ENCODE measurements around the gene GPX6. TPM values are rescaled to one million over a fixed set of nuclear protein-coding genes. Genes with fewer than 3 reads are reported as not detected.
A peak's percentile ranks its signal among the peaks of the same experiment; 100 is the strongest.

The GPX6 gene
- total RNA-seq, 1 experiment from 2014 or later, result not detected

DNA sequence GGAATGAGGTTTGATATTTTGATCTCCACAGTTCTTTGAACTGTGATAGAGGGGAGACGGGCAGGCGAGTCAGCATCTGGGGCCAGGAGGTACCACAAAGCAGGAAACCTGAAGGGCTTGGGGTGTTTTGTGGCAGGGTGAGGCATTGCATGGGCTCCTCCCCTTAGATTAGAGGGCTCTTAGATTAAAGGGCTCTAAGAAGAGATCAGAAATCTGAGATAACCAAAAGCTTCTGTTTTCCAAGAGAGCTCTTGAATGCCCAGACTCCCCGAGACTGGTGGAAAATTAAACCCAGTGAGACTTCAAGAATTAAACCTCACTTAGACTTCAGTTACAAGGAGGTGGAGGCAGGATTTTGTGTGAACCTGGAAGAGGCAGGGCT is 7.6 kb upstream of the GPX6 start:
- WGBS (ENCODE audit: extremely low coverage, insufficient read length, low lambda C conversion rate), result no CpG with 5 or more reads among the region's 3 CpGs
- H3T11ph ChIP-seq (ENCODE audit: low read length), result no peak overlapping the region
- Mint-ChIP-seq H3K4me1 (peaks cover 13 to 19% of the 10 kb centered on the region in 2 experiments), H3K27me3 (ENCODE audit: low read depth) (peaks cover 11% of the 10 kb centered on the region), H3K9me3 (no peaks in the 10 kb centered on the region), H3K27ac (no peak overlapping the region), H3K36me3 (ENCODE audit: insufficient read depth in 1 of 3, low read depth in 3 of 3) (no peaks in the 10 kb centered on the region), H3K4me3 (no peak overlapping the region)
- H3K56ac ChIP-seq (ENCODE audit: insufficient read length, low read depth, low read length), result no peak overlapping the region
- H2AK5ac ChIP-seq (ENCODE audit: insufficient read length, low read length), result no peak overlapping the region
- H3K27ac ChIP-seq (ENCODE audit: insufficient read length, low read depth, low read length), result no peak overlapping the region
- no peaks in the 10 kb centered on the region for H3K79me1 ChIP-seq (ENCODE audit: insufficient read depth, low read depth, low read length, poor library complexity, severe bottlenecking)
- no peak overlapping the region for H2BK5ac ChIP-seq (ENCODE audit: insufficient read length, low read length)
- no peak overlapping the region for H4K8ac ChIP-seq (replicated peaks; ENCODE audit: insufficient read length, low read depth, low read length)
- H3K18ac ChIP-seq (ENCODE audit: insufficient read length, low read depth, low read length), result no peak overlapping the region
- H3K4me1 ChIP-seq (ENCODE audit: insufficient read depth, low read length), result no peaks in the 10 kb centered on the region
- peak overlapping the region; percentile 52 for H2AFZ ChIP-seq (ENCODE audit: low read length)
- H3K9ac ChIP-seq (ENCODE audit: extremely low read depth, insufficient read length, low read length), result no peak overlapping the region
- H3K23me2 ChIP-seq (ENCODE audit: insufficient read length, low read depth, low read length, poor library complexity, severe bottlenecking), result no peaks in the 10 kb centered on the region
- no peak overlapping the region for H3K4ac ChIP-seq (ENCODE audit: low read depth, low read length)
- H4K5ac ChIP-seq (ENCODE audit: insufficient read length, low read depth, low read length), result no peak overlapping the region
- H2BK12ac ChIP-seq (ENCODE audit: insufficient read length, low read depth, low read length), result no peak overlapping the region
- no peak for DNase-seq
- no peak overlapping the region for H3K14ac ChIP-seq (ENCODE audit: insufficient read depth, low read length)
- no peaks in the 10 kb centered on the region for H4K20me1 ChIP-seq (ENCODE audit: control insufficient read depth, insufficient read depth, insufficient read length)
- no peaks in the 10 kb centered on the region for H3K9me3 ChIP-seq (ENCODE audit: control insufficient read depth, low read depth, low read length)
- no peak overlapping the region for H3K23ac ChIP-seq (ENCODE audit: insufficient read length, low read depth, low read length)
- TF ChIP-seq, protein P1, sequence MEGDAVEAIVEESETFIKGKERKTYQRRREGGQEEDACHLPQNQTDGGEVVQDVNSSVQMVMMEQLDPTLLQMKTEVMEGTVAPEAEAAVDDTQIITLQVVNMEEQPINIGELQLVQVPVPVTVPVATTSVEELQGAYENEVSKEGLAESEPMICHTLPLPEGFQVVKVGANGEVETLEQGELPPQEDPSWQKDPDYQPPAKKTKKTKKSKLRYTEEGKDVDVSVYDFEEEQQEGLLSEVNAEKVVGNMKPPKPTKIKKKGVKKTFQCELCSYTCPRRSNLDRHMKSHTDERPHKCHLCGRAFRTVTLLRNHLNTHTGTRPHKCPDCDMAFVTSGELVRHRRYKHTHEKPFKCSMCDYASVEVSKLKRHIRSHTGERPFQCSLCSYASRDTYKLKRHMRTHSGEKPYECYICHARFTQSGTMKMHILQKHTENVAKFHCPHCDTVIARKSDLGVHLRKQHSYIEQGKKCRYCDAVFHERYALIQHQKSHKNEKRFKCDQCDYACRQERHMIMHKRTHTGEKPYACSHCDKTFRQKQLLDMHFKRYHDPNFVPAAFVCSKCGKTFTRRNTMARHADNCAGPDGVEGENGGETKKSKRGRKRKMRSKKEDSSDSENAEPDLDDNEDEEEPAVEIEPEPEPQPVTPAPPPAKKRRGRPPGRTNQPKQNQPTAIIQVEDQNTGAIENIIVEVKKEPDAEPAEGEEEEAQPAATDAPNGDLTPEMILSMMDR (conservative IDR thresholded peaks at IDR 0.05), result no peak; the same call in 2 of the 3 replicates
- H2BK15ac ChIP-seq (ENCODE audit: low read depth, low read length), result no peak overlapping the region
- no peak overlapping the region for H2BK120ac ChIP-seq (ENCODE audit: low read depth, low read length, poor library complexity, severe bottlenecking)
- no peaks in the 10 kb centered on the region for H3K79me2 ChIP-seq (ENCODE audit: insufficient read depth, low read length)
- H3K4me2 ChIP-seq (ENCODE audit: insufficient read depth, insufficient read length, low read length), result no peak overlapping the region
- no peak overlapping the region for H2BK20ac ChIP-seq (ENCODE audit: low read depth, low read length, poor library complexity, severe bottlenecking)
- no peak overlapping the region for H4K91ac ChIP-seq (ENCODE audit: insufficient read length, low read depth, low read length)
- no peaks in the 10 kb centered on the region for H3K27me3 ChIP-seq (ENCODE audit: insufficient read depth, low read length)

Data from H9 (cell line).